D721Med (cell line): ENCODE results near the gene PNPLA4.

Experiments
- DNase-seq: peaks from one replicate; pipeline ENCODE4 v3.0.0; 2011; ENCODE audit warnings: low spot score; ENCODE audit not compliant: insufficient read length
- FAIRE-seq: peaks from 2 replicates; lab custom pipeline; 2011; peaks lifted over from hg19 to GRCh38; lab: Jason Lieb, UNC
- TF ChIP-seq, protein P1 (sequence below): IDR thresholded peaks from 2 replicates; pipeline ENCODE4 v1.5.1; 2012; ENCODE audit warnings: mild to moderate bottlenecking, control low read depth; ENCODE audit not compliant: insufficient read depth; ENCODE audit errors: missing control alignments

PNPLA4 gene

DNA sequence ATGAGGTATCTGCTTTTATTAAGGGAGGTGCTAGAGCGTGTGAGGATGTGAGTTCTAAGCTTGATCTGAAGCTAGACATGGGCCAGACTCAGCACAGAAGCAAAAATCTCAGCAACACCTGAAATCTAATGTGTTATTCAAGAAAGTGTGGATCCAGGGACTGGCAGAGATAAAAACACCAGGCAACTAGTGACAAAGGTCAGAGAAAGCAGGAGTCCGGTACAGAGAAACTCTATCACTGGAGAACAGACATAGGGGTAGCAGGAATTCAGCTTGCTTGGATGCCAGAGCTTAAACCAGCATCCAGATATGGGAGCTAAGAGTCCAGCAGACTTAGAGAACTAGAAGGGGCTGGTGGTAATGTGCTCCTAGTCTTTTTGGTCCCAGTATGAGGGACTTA, 50.3 kb downstream of the PNPLA4 start:
- DNase-seq: no peak
- no peak for FAIRE-seq
- TF ChIP-seq, protein P1, sequence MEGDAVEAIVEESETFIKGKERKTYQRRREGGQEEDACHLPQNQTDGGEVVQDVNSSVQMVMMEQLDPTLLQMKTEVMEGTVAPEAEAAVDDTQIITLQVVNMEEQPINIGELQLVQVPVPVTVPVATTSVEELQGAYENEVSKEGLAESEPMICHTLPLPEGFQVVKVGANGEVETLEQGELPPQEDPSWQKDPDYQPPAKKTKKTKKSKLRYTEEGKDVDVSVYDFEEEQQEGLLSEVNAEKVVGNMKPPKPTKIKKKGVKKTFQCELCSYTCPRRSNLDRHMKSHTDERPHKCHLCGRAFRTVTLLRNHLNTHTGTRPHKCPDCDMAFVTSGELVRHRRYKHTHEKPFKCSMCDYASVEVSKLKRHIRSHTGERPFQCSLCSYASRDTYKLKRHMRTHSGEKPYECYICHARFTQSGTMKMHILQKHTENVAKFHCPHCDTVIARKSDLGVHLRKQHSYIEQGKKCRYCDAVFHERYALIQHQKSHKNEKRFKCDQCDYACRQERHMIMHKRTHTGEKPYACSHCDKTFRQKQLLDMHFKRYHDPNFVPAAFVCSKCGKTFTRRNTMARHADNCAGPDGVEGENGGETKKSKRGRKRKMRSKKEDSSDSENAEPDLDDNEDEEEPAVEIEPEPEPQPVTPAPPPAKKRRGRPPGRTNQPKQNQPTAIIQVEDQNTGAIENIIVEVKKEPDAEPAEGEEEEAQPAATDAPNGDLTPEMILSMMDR: no peak

DNA sequence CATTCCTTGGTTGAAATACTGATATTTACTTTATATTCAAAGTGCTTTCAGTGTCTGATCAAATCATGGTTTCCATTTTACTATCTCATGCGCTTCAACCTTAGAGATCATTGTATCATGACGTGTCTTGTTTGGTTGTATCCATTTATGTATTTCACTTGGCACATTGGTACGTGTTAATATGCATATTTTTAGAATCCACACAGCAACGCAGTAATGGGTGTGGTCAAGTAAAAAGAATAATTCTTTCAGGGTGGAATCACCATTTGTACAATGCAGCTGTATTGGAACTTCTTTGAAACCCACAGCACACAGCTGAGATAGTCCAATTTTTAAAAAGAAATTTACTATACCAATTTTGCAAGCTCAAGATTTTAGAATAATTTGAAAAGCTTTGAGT, 55.2 kb downstream of the PNPLA4 start:
- DNase-seq: no peak
- TF ChIP-seq, protein P1: no peak
- FAIRE-seq: peak; percentile 61

DNA sequence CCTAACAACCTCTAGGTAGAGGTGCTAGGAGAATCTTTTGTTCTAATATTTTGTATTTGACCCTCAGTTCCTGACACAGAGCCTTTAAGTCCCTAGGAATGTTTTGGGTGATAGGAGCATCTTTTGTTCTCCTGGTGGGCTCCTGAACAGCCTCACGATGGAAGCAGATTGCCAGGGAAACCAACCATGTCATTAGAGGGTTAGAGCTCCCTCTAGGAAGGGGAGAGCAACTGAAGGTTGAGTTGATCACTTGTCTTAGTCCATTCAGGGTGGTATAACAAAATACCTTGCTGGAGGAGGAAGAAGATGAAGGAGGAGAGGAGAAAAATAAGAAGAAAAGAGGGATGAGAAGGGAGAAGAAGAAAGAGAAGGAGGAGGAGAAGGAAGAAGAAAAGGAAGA, 75.0 kb downstream of the PNPLA4 start:
- no peak for DNase-seq
- TF ChIP-seq, protein P1: no peak
- no peak for FAIRE-seq
